HepG2 (cell line): Measurements from ENCODE around the gene CEBPA. TPM values are rescaled to one million over a fixed set of nuclear protein-coding genes. Genes with fewer than 3 reads are reported as not detected.

Experiments used
- AGO2 ChIP-seq: fragments of 200-400 bp; formaldehyde crosslinking; optimal IDR thresholded peaks from 2 replicates; pipeline ENCODE3; 2017; ENCODE audit warnings: mild to moderate bottlenecking, low read depth, low read length, moderate library complexity
- BHLHE40 ChIP-seq: IDR thresholded peaks from 2 replicates; pipeline ENCODE4 v1.6.1; 2011; ENCODE audit warnings: low read length, improper control_type of control experiment
- CC2D1A ChIP-seq: sonication (generic); formaldehyde crosslinking; IDR thresholded peaks from 2 replicates; pipeline ENCODE4 v1.8.1; 2023; ENCODE audit warnings: mild to moderate bottlenecking, missing genetic modification reagents
- DR1 ChIP-seq: sonication (generic); formaldehyde crosslinking; IDR thresholded peaks from 2 replicates; pipeline ENCODE4 v1.8.0; 2021; ENCODE audit warnings: mild to moderate bottlenecking, missing genetic modification reagents, inconsistent platforms
- HMG20B ChIP-seq: conservative IDR thresholded peaks from 2 replicates; pipeline ENCODE4 v1.6.1; 2016; ENCODE audit warnings: missing genetic modification reagents, missing compliant biosample characterization
- HNF4A ChIP-seq: sonication (generic); formaldehyde crosslinking; IDR thresholded peaks from 2 replicates; pipeline ENCODE4 v1.4.0; 2020; ENCODE audit warnings: missing genetic modification reagents
- MAFG ChIP-seq: sonication (generic); formaldehyde crosslinking; IDR thresholded peaks from 2 replicates; pipeline ENCODE4 v1.5.1; 2020; ENCODE audit warnings: mild to moderate bottlenecking, missing genetic modification reagents
- NCOA2 ChIP-seq: sonication (generic); formaldehyde crosslinking; IDR thresholded peaks from 2 replicates; pipeline ENCODE4 v1.8.0; 2022; ENCODE audit warnings: inconsistent platforms
- NR2F1 ChIP-seq, 2 experiments: fragments of 450-650 bp in 1 of 2; formaldehyde crosslinking in 1 of 2; IDR thresholded peaks; 2 replicates each; pipeline versions ENCODE4 v1.5.0 to v1.6.1; 2016 to 2020; ENCODE audit warnings: mild to moderate bottlenecking in 1 of 2, missing compliant biosample characterization in 1 of 2, missing genetic modification reagents in 1 of 2, moderate library complexity in 1 of 2
- RORA ChIP-seq: sonication (generic); formaldehyde crosslinking; IDR thresholded peaks from 2 replicates; pipeline ENCODE4 v1.5.0; 2020; ENCODE audit warnings: mild to moderate bottlenecking, missing genetic modification reagents, moderate library complexity
- TARDBP ChIP-seq: sonication (generic); formaldehyde crosslinking; IDR thresholded peaks from 2 replicates; pipeline ENCODE4 v1.8.0; 2022; ENCODE audit warnings: mild to moderate bottlenecking, missing genetic modification reagents
- TOE1 ChIP-seq: sonication (generic); formaldehyde crosslinking; IDR thresholded peaks from 2 replicates; pipeline ENCODE4 v1.4.0; 2020; ENCODE audit warnings: mild to moderate bottlenecking, missing genetic modification reagents
- YEATS4 ChIP-seq: sonication (generic); formaldehyde crosslinking; IDR thresholded peaks from 2 replicates; pipeline ENCODE4 v1.4.0; 2020; ENCODE audit warnings: missing genetic modification reagents, borderline replicate concordance
- ZBTB7B ChIP-seq: sonication (generic); formaldehyde crosslinking; IDR thresholded peaks from 2 replicates; pipeline ENCODE4 v1.4.0; 2020; ENCODE audit warnings: missing genetic modification reagents
- ZNF550 ChIP-seq: sonication (generic); formaldehyde crosslinking; IDR thresholded peaks from 2 replicates; pipeline ENCODE4 v1.4.0; 2020; ENCODE audit warnings: mild to moderate bottlenecking, missing genetic modification reagents, borderline replicate concordance
- ZNF709 ChIP-seq: sonication (generic); formaldehyde crosslinking; IDR thresholded peaks from 2 replicates; pipeline ENCODE4 v1.5.0; 2020; ENCODE audit warnings: mild to moderate bottlenecking, missing genetic modification reagents
- ZNF768 ChIP-seq: sonication (generic); formaldehyde crosslinking; IDR thresholded peaks from 2 replicates; pipeline ENCODE4 v1.4.0; 2020; ENCODE audit warnings: missing genetic modification reagents
- ZNF775 ChIP-seq: sonication (generic); formaldehyde crosslinking; IDR thresholded peaks from 2 replicates; pipeline ENCODE4 v1.4.0; 2020; ENCODE audit warnings: missing genetic modification reagents, mild to moderate bottlenecking, moderate library complexity, borderline replicate concordance
- ZNF781 ChIP-seq: sonication (generic); formaldehyde crosslinking; IDR thresholded peaks from 2 replicates; pipeline ENCODE4 v1.5.1; 2020; ENCODE audit warnings: borderline replicate concordance, mild to moderate bottlenecking, missing genetic modification reagents; ENCODE audit errors: not compliant biosample characterization
- ZNF788 ChIP-seq: sonication (generic); formaldehyde crosslinking; IDR thresholded peaks from 2 replicates; pipeline ENCODE4 v1.5.0; 2020; ENCODE audit warnings: mild to moderate bottlenecking, missing genetic modification reagents, borderline replicate concordance
- polyA plus RNA-seq, 8 experiments: library from polyadenylated mRNA; depleted of rRNA in 3 of 8; stranded (reverse) in 7 of 8; unstranded in 1 of 8; fragments of >200 nt; fragmentation: Illumina TruSeq in 4 of 8; extraction: Trizol in 4 of 8; gene quantifications; 2 replicates each; pipeline versions ENCODE4 v1.2.1 to v1.2.3, GENCODE V29; 2011 to 2016; ENCODE audit warnings: low read depth in 4 of 8, missing spikeins in 1 of 8, mixed read lengths in 1 of 8; ENCODE audit not compliant: insufficient read depth in 1 of 8
- total RNA-seq, 5 experiments: library from RNA; depleted of rRNA; stranded (reverse); fragments of >200 nt; fragmentation: Illumina TruSeq; extraction: Trizol; gene quantifications; 2 replicates each; pipeline ENCODE4 v1.2.3, GENCODE V29; 2016; ENCODE audit warnings: low read depth in 1 of 5
- TF ChIP-seq, protein P1 (sequence below): sonication (generic); formaldehyde crosslinking; IDR thresholded peaks from 2 replicates; pipeline ENCODE4 v1.4.0; 2020; ENCODE audit warnings: missing genetic modification reagents, low read depth, mild to moderate bottlenecking, borderline replicate concordance
- TF ChIP-seq, protein P2 (sequence below): sonication (generic); formaldehyde crosslinking; conservative IDR thresholded peaks from 2 replicates; pipeline ENCODE4 v1.5.0; 2020; ENCODE audit warnings: missing genetic modification reagents
- TF ChIP-seq, protein P3 (sequence below): sonication (generic); formaldehyde crosslinking; conservative IDR thresholded peaks from 2 replicates; pipeline ENCODE4 v1.8.0; 2022; ENCODE audit warnings: missing genetic modification reagents
- TF ChIP-seq, protein P4 (sequence below): sonication (generic); formaldehyde crosslinking; IDR thresholded peaks from 2 replicates; pipeline ENCODE4 v1.8.1; 2022; ENCODE audit warnings: low read depth, mild to moderate bottlenecking, missing genetic modification reagents

The CEBPA gene
- total and polyA plus RNA-seq, 2 of the 13 experiments (the other 11 are each of a cell fraction or from before 2014, with no cell fraction given), result 24.8 to 103 TPM

DNA sequence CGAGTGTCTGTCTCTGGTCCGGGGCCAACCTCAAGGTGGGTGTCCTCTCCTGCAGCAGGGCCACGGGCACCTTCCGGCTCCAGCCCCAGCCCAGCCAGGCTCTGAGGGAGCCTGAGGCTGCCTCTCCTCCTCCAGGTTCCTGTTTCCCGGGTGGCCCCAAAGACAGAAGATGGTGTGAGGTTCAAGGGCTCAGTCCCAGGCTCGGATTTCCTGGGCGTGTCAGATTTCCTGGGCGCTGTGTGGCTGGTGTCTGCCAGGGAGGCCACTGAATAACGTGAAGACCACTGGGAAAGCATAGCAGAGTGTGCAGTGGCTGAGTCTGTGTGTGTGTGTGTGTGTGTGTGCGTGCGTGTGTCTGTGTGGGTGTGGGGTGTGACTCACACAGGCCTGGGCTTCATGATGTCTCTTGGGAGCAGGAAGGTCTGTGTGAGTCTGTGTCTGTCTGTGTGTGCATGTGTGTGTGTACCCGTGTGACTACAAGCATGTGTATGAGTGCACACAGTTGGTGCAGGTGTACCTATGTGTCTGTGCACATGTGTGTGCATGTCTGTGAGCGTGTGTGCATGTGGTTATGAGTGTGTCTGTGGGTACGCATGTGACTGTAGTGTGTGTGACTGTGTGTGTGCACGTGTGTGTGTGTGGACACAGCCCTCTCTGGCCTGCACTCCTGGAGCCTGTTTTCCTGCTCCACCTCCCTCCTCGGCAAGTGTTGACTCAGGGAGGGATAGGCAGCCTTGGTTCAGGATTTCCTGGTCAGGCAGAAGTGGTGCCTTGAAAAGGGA is 28.3 kb downstream of the CEBPA start (continued):
- TF ChIP-seq, protein P1, sequence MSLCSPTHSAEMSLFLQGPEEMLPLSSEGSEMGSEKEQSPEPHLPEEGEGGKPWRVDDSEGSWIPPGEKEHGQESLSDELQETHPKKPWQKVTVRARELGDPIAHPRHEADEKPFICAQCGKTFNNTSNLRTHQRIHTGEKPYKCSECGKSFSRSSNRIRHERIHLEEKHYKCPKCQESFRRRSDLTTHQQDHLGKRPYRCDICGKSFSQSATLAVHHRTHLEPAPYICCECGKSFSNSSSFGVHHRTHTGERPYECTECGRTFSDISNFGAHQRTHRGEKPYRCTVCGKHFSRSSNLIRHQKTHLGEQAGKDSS (CRISPR knock-in tag), result no peak
- TF ChIP-seq TARDBP (CRISPR knock-in tag), result peak; percentile 90
- no peak for TF ChIP-seq DR1 (CRISPR knock-in tag)
- no peak for TF ChIP-seq ZNF781 (CRISPR knock-in tag)
- TF ChIP-seq, protein P2, sequence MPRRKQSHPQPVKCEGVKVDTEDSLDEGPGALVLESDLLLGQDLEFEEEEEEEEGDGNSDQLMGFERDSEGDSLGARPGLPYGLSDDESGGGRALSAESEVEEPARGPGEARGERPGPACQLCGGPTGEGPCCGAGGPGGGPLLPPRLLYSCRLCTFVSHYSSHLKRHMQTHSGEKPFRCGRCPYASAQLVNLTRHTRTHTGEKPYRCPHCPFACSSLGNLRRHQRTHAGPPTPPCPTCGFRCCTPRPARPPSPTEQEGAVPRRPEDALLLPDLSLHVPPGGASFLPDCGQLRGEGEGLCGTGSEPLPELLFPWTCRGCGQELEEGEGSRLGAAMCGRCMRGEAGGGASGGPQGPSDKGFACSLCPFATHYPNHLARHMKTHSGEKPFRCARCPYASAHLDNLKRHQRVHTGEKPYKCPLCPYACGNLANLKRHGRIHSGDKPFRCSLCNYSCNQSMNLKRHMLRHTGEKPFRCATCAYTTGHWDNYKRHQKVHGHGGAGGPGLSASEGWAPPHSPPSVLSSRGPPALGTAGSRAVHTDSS (CRISPR knock-in tag), result no peak
- 0 out of 2 replicates have a peak, but pooled peaks have one; percentile 45 for TF ChIP-seq ZNF550 (CRISPR knock-in tag)
- TF ChIP-seq NCOA2, result peak; percentile 63
- TF ChIP-seq, protein P3, sequence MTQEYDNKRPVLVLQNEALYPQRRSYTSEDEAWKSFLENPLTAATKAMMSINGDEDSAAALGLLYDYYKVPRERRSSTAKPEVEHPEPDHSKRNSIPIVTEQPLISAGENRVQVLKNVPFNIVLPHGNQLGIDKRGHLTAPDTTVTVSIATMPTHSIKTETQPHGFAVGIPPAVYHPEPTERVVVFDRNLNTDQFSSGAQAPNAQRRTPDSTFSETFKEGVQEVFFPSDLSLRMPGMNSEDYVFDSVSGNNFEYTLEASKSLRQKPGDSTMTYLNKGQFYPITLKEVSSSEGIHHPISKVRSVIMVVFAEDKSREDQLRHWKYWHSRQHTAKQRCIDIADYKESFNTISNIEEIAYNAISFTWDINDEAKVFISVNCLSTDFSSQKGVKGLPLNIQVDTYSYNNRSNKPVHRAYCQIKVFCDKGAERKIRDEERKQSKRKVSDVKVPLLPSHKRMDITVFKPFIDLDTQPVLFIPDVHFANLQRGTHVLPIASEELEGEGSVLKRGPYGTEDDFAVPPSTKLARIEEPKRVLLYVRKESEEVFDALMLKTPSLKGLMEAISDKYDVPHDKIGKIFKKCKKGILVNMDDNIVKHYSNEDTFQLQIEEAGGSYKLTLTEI (CRISPR knock-in tag), result no peak
- TF ChIP-seq NR2F1 (CRISPR knock-in tag; IDR thresholded peaks at IDR 0.05), result no peak
- no peak for TF ChIP-seq RORA (CRISPR knock-in tag)
- peak; percentile 34 for TF ChIP-seq ZBTB7B (CRISPR knock-in tag)
- no peak for TF ChIP-seq ZNF775 (CRISPR knock-in tag)
- TF ChIP-seq ZNF709 (CRISPR knock-in tag), result no peak
- no peak for TF ChIP-seq HMG20B (CRISPR knock-in tag)
- no peak for TF ChIP-seq CC2D1A (CRISPR knock-in tag)
- TF ChIP-seq AGO2, result no peak
- TF ChIP-seq TOE1, result no peak
- TF ChIP-seq HNF4A, result peak; percentile 62
- TF ChIP-seq ZNF788, result peak; percentile 70; the same call in 1 of the 2 replicates
- no peak for TF ChIP-seq YEATS4
- no peak for TF ChIP-seq MAFG (CRISPR knock-in tag)
- TF ChIP-seq ZNF768 (CRISPR knock-in tag), result no peak; the same call in 1 of the 2 replicates
- TF ChIP-seq BHLHE40, result peak; percentile 78
- TF ChIP-seq, protein P4, sequence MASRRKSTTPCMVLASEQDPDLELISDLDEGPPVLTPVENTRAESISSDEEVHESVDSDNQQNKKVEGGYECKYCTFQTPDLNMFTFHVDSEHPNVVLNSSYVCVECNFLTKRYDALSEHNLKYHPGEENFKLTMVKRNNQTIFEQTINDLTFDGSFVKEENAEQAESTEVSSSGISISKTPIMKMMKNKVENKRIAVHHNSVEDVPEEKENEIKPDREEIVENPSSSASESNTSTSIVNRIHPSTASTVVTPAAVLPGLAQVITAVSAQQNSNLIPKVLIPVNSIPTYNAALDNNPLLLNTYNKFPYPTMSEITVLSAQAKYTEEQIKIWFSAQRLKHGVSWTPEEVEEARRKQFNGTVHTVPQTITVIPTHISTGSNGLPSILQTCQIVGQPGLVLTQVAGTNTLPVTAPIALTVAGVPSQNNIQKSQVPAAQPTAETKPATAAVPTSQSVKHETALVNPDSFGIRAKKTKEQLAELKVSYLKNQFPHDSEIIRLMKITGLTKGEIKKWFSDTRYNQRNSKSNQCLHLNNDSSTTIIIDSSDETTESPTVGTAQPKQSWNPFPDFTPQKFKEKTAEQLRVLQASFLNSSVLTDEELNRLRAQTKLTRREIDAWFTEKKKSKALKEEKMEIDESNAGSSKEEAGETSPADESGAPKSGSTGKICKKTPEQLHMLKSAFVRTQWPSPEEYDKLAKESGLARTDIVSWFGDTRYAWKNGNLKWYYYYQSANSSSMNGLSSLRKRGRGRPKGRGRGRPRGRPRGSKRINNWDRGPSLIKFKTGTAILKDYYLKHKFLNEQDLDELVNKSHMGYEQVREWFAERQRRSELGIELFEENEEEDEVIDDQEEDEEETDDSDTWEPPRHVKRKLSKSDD (CRISPR knock-in tag), result peak; percentile 55; the same call in 1 of the 2 replicates
